Adrenal gland (tissue), 5 donors: ENCODE results near the gene GLB1L.

Source experiments
- CTCF ChIP-seq, 6 experiments: fragments of 450-650 bp in 4 of 6; fragments of 200-600 bp in 2 of 6; sonication (generic) in 1 of 6; IDR thresholded peaks; 1 replicate in 5 of 6; 2 replicates in 1 of 6; pipeline versions ENCODE4 v1.5.1 to v1.8.0; 2016 to 2021; ENCODE audit warnings: antibody characterized with exemption in 6 of 6, mild to moderate bottlenecking in 2 of 6, moderate library complexity in 1 of 6
- POLR2A ChIP-seq, 2 donors: fragments of 450-650 bp; IDR thresholded peaks; one replicate each; pipeline ENCODE4 v1.6.1; 2017; ENCODE audit warnings: antibody characterized with exemption in 2 of 2, mild to moderate bottlenecking in 2 of 2, moderate library complexity in 1 of 2
- donor health status: DM: no; HTN: no; CAD: no.

DNA sequence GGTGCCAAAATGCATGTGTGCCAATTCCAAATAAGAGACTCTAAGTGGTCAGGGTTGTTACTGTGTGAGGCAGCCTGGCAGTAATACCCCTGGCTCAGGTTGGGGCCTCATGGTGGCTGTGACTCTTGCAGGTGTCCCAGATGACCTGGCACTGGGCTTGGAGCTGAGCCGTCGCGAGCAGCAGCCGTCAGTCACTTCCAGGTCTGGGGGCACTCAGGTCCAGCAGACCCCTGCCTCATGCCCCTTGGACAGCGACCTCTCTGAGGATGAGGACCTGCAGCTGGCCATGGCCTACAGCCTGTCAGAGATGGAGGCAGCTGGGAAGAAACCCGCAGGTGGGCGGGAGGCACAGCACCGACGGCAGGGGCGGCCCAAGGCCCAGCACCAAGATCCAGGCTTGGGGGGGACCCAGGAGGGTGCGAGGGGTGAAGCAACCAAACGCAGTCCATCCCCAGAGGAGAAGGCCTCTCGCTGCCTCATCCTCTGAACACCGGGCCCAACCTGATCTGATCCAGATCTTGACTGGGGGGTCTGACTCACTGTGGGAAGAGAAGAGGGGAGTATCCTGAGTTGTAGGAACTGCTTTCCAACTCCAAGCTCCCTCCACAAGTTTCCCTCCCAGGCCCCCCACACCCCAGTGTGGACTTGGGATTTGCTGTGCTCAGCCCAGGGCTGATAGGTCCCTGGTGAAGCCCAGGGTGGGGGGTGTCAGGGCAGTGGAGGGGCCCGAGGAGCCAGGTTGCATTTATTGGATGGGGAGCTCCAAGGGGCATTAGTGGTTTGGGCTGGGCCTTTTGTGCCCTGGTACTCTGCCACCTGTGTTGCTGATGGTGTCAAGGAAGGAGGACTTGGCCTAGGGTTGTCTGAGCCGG, 39.5 kb upstream of the GLB1L start:
- no peak for TF ChIP-seq POLR2A (IDR thresholded peaks at IDR 0.05)
- no peak for TF ChIP-seq CTCF (IDR thresholded peaks at IDR 0.05)
